ENCODE results near the gene AQP6. TPM values are rescaled to one million over a fixed set of nuclear protein-coding genes. Genes with fewer than 3 reads are reported as not detected.

AQP6 gene
- total and polyA plus RNA-seq, 10 donors, result 0.03 to 0.36 TPM; not detected in 8

DNA sequence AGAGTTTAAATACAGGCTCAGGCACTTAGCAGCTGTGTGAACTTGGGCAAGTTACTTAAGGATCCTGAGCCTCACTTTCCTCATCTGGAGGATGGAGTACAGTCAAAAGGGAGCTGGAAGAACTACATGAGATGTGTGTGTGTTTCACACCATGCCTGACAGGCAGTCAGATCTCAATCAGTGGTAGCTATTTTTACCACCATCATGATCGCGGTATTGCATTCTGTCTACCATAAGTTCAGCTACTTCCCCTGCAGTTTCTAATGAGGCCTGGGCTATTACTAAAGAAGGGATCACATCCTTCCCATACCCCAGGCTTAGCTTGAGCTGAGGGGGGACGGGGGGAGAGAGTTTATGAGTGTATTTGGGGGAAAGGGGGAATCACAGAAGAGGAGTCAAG lies 7.0 kb downstream of the AQP6 start:
- 69 to 87% (median 82%) methylated on average over 3 of the region's 3 CpGs for WGBS, 5 donors
- Histone ChIP-seq H3K4me1 (peaks cover 0 to 26% (median 3%) of the 10 kb centered on the region in 6 donors), H3K9me3 (no peaks in the 10 kb centered on the region), H3K36me3 (no peaks in the 10 kb centered on the region), H3K4me3 (no peak overlapping the region), H3K27me3 (replicated peaks in 1 of 7) (no peaks in the 10 kb centered on the region), H3K27ac (no peak overlapping the region)
- intact Hi-C loops (cut with DNase I; ENCODE audit: low total_unique reads), result no loop called here
- no peak for DNase-seq
- TF ChIP-seq POLR2A (IDR thresholded peaks at IDR 0.05) (no peak), POLR2AphosphoS5 (IDR thresholded peaks at IDR 0.05) (no peak), CTCF (IDR thresholded peaks at IDR 0.05 in 8 of 11, conservative IDR thresholded peaks at IDR 0.05 in 3 of 11) (no peak)

DNA sequence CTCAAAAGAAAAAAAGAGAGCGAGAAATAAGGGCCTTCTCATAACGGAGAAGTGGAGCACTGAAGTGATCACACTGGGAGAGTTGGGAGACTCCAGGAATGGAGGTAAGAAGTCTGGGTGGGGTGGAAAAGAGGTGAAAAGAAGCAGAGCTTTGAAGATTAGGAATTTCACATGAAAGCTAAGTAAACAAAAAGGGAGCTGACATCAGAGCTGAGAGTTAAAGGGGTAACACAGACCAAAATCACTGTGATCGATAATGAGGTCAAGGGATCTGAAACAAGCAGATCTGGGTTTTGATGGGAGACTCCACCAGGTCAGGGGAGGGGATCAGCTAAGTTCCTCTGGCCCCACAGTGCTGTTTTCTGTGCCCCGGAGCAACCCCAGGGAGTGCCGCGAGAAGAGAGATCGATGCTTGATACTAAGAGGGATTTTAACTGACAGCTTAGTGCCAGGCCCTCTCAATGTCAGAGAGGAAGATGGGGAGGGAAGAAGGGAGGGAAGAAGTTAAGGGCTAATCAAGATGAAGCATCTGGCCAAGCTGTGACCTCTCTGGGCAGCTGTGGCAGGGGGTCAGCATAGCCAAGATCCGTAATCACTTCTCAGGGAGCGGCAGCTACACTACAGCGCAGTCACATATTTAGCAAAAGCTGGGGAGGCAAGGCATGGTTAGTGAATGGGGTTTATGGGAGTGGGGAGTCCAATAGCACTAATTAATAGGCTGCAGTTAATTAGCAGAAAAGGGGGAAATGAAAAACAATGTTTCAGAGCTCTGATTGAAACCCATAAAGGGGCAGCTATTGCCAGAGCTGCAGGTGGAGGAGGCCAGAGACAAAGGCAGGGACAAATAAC lies 8.0 kb downstream of the AQP6 start:
- no peaks in the 10 kb centered on the region for H3K27me3 ChIP-seq (replicated peaks in 1 of 7)
- no peak overlapping the region for H3K27ac ChIP-seq
- WGBS, 5 donors, result 90 to 95% (median 92%) methylated on average over 10 of the region's 10 CpGs
- no peaks in the 10 kb centered on the region for H3K9me3 ChIP-seq
- no peak overlapping the region for H3K4me3 ChIP-seq
- no peaks in the 10 kb centered on the region for H3K36me3 ChIP-seq
- no peak for TF ChIP-seq CTCF (IDR thresholded peaks at IDR 0.05 in 8 of 11, conservative IDR thresholded peaks at IDR 0.05 in 3 of 11)
- TF ChIP-seq POLR2A (IDR thresholded peaks at IDR 0.05), result no peak
- no peak for TF ChIP-seq POLR2AphosphoS5 (IDR thresholded peaks at IDR 0.05)
- intact Hi-C loops (cut with DNase I; ENCODE audit: low total_unique reads), result no loop called here
- DNase-seq, result no peak
- peaks cover 0 to 26% (median 3%) of the 10 kb centered on the region in 6 donors for H3K4me1 ChIP-seq

- H3K36me3 ChIP-seq, result no peaks in the 10 kb centered on the region
- no peak for TF ChIP-seq POLR2AphosphoS5 (IDR thresholded peaks at IDR 0.05)
- no peak for TF ChIP-seq POLR2A (IDR thresholded peaks at IDR 0.05)
- no peak for TF ChIP-seq CTCF (IDR thresholded peaks at IDR 0.05 in 8 of 11, conservative IDR thresholded peaks at IDR 0.05 in 3 of 11)
- H3K4me3 ChIP-seq, result no peak overlapping the region
- H3K4me1 ChIP-seq, result peaks cover 0 to 32% (median 3%) of the 10 kb centered on the region in 6 donors
- 80 to 89% (median 86%) methylated on average over 7 of the region's 7 CpGs for WGBS, 5 donors
- H3K9me3 ChIP-seq, result no peaks in the 10 kb centered on the region
- H3K27ac ChIP-seq, result peak overlapping the region in 1 of 8 donors; percentile 16
- H3K27me3 ChIP-seq (replicated peaks in 1 of 7), result no peaks in the 10 kb centered on the region
- intact Hi-C loops (cut with DNase I; ENCODE audit: low total_unique reads), result no loop called here
- no peak for DNase-seq
Observed at GRCh38 chr12:49982246-49983087, 9.7 kb downstream of the AQP6 start.

DNA sequence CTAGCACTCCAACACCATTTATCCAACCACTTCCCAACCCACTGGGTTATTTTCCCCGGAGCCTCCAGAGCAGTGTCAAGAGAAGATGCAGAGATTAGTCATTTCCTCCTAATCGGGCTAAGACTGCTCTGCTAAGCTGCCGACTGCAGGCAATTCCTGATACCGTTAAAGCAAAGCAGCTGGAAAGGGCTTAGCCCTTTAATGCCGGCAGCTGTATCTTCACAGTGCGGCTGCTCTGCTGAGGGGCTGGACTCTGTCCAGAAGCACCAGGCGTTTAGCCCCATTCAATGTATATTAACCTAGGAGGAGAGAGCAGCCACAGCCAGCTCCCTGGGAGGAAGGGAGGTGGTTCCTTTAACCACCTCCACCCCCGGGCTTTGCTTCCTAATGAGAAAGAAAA lies 11.1 kb downstream of the AQP6 start:
- Histone ChIP-seq H3K27me3 (replicated peaks in 1 of 7) (no peaks in the 10 kb centered on the region), H3K9me3 (no peaks in the 10 kb centered on the region), H3K36me3 (no peaks in the 10 kb centered on the region), H3K27ac (no peak overlapping the region), H3K4me3 (no peak overlapping the region), H3K4me1 (peaks cover 0 to 39% (median 3%) of the 10 kb centered on the region in 6 donors)
- no peak for DNase-seq
- intact Hi-C loops (cut with DNase I; ENCODE audit: low total_unique reads), result no loop called here
- TF ChIP-seq POLR2AphosphoS5 (IDR thresholded peaks at IDR 0.05) (no peak), POLR2A (IDR thresholded peaks at IDR 0.05) (no peak), CTCF (IDR thresholded peaks at IDR 0.05 in 8 of 11, conservative IDR thresholded peaks at IDR 0.05 in 3 of 11) (no peak)
- WGBS, 5 donors, result 10 to 19% (median 15%) methylated on average over 8 of the region's 8 CpGs

Measured in spleen (tissue), 11 donors.